ENCODE measurements around the gene CRTC3.

CRTC3 gene

GRCh38 chr15:90597577-90597976 is 67.9 kb downstream of the CRTC3 start:
- no peak for DNase-seq

DNA sequence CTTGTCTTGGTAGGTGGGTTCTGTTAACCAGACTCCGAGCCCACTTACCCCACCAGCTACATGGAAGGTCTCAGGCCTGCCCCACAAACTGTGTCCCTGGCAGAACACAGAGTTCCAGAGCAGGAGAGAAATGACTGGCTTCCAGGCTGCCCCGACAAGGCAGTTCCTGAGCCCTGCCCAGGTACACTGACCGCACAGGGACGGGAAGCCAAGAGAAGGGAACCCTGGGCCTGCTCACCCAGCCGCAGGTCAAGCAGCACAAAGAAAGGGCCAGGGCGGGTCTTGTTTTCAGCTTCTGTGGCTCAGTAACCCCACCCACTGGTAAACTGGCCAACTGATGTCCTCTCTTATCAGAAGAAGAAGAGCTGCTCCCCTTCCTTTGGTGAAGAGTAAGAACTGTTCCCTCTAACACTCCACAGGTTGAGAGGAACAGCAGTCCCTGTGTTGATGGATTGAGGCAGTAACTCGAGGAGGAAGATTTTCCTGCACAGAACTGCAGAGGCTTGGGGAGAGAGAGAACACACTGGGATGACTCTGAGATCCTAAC is 68.4 kb downstream of the CRTC3 start:
- no peak for DNase-seq

- no peak for DNase-seq
These were observed 69.0 kb downstream of the CRTC3 start for GRCh38 chr15:90598679-90599078.

DNA sequence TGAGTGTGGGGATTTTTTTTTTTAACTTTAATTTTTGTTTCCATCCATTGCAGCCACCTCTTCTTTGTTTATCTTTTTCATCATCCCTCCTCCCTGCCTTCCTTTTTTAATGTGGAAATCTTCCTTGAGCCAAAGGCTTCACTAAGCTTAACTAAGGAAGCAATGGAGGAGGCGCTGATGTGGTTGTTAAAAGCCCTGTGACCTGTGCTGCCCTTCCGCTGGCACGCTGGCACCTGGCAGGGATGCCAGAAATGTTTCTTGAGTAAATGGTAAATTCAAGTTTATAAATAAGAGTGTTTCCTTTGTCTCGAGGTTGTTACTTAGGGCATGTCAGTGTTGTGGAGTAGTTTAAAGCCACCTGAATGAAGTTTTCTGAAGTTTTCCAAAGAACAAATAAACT is 69.4 kb downstream of the CRTC3 start:
- no peak for DNase-seq

GRCh38 chr15:90599644-90600043 is 69.9 kb downstream of the CRTC3 start:
- DNase-seq = no peak

GRCh38 chr15:90600954-90601353 is 71.2 kb downstream of the CRTC3 start:
- DNase-seq = no peak

DNA sequence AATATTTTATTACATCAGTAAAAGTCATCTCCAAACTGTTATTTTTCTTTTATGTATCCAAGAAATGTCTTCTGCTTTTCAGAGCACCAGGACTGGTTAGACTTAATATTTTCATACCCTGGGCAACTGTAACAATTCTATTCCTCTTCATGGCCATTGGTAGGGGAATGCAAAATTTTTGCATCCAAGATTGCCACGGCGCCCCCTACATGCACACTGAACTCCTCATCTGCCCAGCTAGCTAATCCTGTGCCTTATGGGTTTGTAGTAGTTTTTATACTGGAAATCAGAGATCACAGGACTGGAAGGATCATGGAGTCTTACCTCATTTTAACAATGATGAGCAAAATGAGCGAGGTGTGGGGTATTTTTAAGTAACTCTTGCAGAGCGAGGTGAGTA is 74.2 kb downstream of the CRTC3 start:
- no peak for DNase-seq

- DNase-seq = no peak
These were observed 76.9 kb downstream of the CRTC3 start for GRCh38 chr15:90606641-90607040.

DNA sequence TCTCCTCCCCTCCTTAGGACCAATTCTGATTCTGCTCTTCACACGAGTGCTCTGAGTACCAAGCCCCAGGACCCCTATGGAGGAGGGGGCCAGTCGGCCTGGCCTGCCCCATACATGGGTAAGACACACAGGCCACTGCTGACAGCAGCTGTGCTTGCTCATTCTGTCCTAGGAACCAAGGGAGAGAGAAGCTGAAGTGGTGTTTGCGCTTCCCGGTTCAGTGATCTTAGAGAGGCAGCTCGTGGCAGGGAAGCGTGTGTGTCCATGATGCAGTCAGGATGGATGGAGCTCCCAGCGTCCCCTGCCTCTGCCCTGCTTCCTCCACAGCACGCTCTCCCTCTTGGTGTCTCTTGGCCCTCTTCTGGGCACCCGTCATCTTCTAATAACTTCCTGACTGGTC is 77.6 kb downstream of the CRTC3 start:
- peak; percentile 62 for DNase-seq

GRCh38 chr15:90609242-90610180 is 79.8 kb downstream of the CRTC3 start:
- DNase-seq = no peak

- DNase-seq = no peak
These were observed 80.5 kb downstream of the CRTC3 start for GRCh38 chr15:90610190-90610589.

DNA sequence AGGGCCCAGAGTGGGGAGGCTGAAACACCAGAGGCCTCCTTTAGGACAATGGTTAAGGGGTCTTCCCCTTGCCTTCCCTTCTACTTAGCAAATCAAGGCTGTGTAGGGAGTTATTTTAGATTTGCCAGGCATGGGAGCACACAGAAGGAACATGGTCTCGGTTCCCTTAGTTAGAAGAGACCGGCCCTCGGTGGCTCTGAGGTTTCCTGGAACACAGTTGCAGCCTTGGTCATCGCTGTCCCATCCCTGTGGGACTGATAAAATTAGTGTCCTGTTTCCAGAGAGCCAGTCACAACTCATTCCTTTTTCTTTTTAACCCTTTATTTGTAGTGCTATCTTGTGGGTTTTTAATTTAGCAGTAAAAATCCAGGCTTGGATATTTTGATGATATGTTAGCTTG is 81.4 kb downstream of the CRTC3 start:
- no peak for DNase-seq

DNA sequence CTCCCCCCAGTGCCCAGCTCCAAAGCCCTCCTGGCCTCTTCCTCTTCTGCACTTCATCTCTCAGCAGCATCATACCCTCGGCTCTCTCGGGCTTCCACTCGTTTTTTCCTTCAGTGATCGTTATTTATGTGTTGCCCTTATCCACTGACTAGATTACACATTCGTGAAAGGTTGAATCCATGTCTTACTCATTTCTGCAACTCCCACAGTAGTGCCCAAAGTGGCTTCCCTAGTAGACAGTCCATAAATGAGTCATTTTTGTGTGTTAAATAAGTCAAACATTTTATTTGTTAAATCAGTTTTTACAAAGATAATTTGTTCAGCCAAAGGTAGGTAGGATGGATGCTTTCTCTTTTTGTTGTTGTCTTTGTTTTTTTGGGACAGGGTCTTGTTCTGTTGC is 87.4 kb downstream of the CRTC3 start:
- DNase-seq = no peak

- DNase-seq = no peak
These were observed 88.0 kb downstream of the CRTC3 start for GRCh38 chr15:90617668-90618097.

GRCh38 chr15:90618330-90619125 is 88.8 kb downstream of the CRTC3 start:
- DNase-seq = peak; percentile 1

DNA sequence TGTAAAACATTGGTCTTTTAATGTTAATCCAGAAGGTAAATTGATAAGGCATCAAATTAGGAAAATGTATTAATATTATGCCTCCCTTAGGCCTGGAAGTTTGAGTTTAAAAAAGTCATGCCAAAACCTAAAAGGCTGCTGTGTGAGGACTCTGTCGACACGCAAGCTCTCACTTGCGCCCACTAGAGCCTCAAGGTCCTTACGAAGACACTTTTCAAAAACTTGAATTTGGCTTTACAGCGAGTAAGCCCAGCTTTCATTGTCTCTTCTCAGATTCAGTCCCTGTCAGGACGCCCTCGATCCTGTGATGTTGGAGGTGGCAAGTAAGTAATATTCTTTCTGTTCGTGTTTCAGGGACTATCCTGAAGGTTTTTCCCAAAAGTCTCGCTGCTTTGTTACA is 89.7 kb downstream of the CRTC3 start:
- no peak for DNase-seq

GRCh38 chr15:90619939-90620338 is 90.2 kb downstream of the CRTC3 start:
- DNase-seq = no peak

DNA sequence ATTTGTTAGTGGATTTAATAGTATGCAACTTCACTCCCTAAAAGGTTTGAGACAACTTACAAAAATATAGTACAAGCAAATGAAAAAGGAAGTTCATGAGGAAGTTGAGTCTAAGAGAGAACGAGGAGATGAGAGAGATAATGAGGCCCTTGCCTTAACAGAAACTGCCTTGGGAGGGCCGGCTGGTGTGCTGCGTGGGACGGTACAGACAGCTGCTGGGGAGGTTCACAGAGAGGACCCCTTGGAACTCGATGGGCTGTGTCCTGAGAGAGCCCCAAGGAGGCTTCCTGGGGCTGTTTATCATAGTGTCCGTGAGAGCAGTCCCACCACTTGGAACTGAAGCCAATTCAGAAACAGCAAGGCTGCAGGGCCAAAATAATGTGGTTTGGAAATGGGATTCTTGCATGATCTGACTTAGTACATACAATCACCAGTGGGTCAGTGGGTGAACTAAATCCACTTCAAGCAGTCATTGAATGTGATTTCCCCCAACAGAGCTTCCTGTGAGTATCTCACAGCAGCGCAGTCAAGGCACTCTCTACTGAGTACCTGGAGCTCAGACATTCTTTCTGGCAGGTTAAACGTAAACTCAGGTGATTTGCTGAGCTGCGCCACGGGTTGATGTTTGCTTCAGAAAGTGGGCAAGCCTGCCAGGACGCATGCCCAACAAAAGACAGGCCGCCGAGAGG is 90.8 kb downstream of the CRTC3 start:
- no peak for DNase-seq

- DNase-seq = no peak
These were observed 94.1 kb downstream of the CRTC3 start for GRCh38 chr15:90623854-90624253.

- DNase-seq = no peak
These were observed 94.7 kb downstream of the CRTC3 start for GRCh38 chr15:90624278-90624981.

GRCh38 chr15:90625037-90625436 is 95.3 kb downstream of the CRTC3 start:
- DNase-seq = no peak

DNA sequence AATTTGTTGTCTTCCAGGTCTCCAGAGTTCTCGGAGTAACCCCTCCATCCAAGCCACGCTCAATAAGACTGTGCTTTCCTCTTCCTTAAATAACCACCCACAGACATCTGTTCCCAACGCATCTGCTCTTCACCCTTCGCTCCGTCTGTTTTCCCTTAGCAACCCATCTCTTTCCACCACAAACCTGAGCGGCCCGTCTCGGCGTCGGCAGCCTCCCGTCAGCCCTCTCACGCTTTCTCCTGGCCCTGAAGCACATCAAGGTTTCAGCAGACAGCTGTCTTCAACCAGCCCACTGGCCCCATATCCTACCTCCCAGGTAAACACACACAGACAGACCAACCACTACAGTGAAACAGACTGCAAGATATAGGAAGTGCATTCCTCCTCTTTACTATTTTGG is 99.5 kb downstream of the CRTC3 start:
- DNase-seq = no peak
